Hepatocyte (in vitro differentiated cells): Measurements from ENCODE around the gene CD28. TPM values are rescaled to one million over a fixed set of nuclear protein-coding genes. Genes with fewer than 3 reads are reported as not detected.
"Not testable (repeated sequence)": the region's sequence is repeated elsewhere in the genome, so short reads cannot be mapped to it uniquely, and the experiment has no call there.

Experiments
- DNase-seq: peaks from one replicate; pipeline ENCODE4 v3.0.0-alpha.2; 2016; ENCODE audit warnings: low spot score
- H2AFZ ChIP-seq: fragments of 200-600 bp; sonication (generic); 2 replicates; pipeline ENCODE4 v1.6.0; 2016; ENCODE audit warnings: antibody characterized with exemption, mild to moderate bottlenecking
- H3K27ac ChIP-seq: fragments of 200-600 bp; sonication (generic); 2 replicates; pipeline ENCODE4 v1.5.1; 2016; ENCODE audit warnings: mild to moderate bottlenecking
- H3K27me3 ChIP-seq: fragments of 200-600 bp; sonication (generic); 2 replicates; pipeline ENCODE4 v1.6.1; 2016
- H3K36me3 ChIP-seq: fragments of 200-600 bp; sonication (generic); replicated peaks from 2 replicates; pipeline ENCODE4 v1.5.1; 2016; ENCODE audit warnings: low read depth; ENCODE audit not compliant: insufficient read depth
- H3K4me1 ChIP-seq: fragments of 200-600 bp; sonication (generic); 2 replicates; pipeline ENCODE4 v1.5.1; 2016; ENCODE audit warnings: mild to moderate bottlenecking, moderate library complexity; ENCODE audit not compliant: insufficient read depth
- H3K4me2 ChIP-seq: fragments of 200-600 bp; sonication (generic); 2 replicates; pipeline ENCODE4 v1.6.0; 2016
- H3K4me3 ChIP-seq: fragments of 200-600 bp; sonication (generic); 2 replicates; pipeline ENCODE4 v1.5.1; 2016; ENCODE audit warnings: mild to moderate bottlenecking
- H3K79me2 ChIP-seq: fragments of 200-600 bp; sonication (generic); 2 replicates; pipeline ENCODE4 v1.6.0; 2017; ENCODE audit warnings: mild to moderate bottlenecking
- H3K9me2 ChIP-seq: fragments of 200-600 bp; sonication (generic); replicated peaks from 2 replicates; pipeline ENCODE4 v1.6.0; 2017; ENCODE audit warnings: mild to moderate bottlenecking; ENCODE audit not compliant: insufficient read depth
- H3K9me3 ChIP-seq: fragments of 200-600 bp; sonication (generic); 2 replicates; pipeline ENCODE4 v1.5.1; 2016; ENCODE audit warnings: low read depth, mild to moderate bottlenecking
- H4K20me1 ChIP-seq: fragments of 200-600 bp; sonication (generic); 2 replicates; pipeline ENCODE4 v1.6.0; 2016; ENCODE audit warnings: mild to moderate bottlenecking; ENCODE audit not compliant: insufficient read depth, poor library complexity, severe bottlenecking
- CTCF ChIP-seq: fragments of 200-600 bp; sonication (generic); IDR thresholded peaks from 2 replicates; pipeline ENCODE4 v1.5.1; 2016; ENCODE audit warnings: antibody characterized with exemption, mild to moderate bottlenecking; ENCODE audit not compliant: poor library complexity
- EZH2 ChIP-seq: fragments of 200-600 bp; sonication (generic); IDR thresholded peaks from 2 replicates; pipeline ENCODE4 v1.6.1; 2016; ENCODE audit warnings: antibody characterized with exemption, mild to moderate bottlenecking, borderline replicate concordance
- EZH2phosphoT487 ChIP-seq: fragments of 200-600 bp; sonication (generic); IDR thresholded peaks from one replicate; pipeline ENCODE4 v1.6.1; 2018; ENCODE audit warnings: antibody characterized with exemption, mild to moderate bottlenecking, low read depth, moderate library complexity; ENCODE audit not compliant: unreplicated experiment, severe bottlenecking
- WGBS: methylation state at CpG from one replicate; pipeline ENCODE4 v1.1.6; 2016; ENCODE audit warnings: low lambda C conversion rate; ENCODE audit errors: missing lambda C conversion rate; 5-methylcytosine and 5-hydroxymethylcytosine counted together
- polyA plus RNA-seq: library from polyadenylated mRNA; unstranded; fragments of >200 nt; fragmentation: Nextera tagmentation; extraction: Ambion mirVana; gene quantifications from 2 replicates; pipeline ENCODE4 v1.2.1, GENCODE V29; 2016
- total RNA-seq: library from RNA; depleted of rRNA; stranded (reverse); fragments of >200 nt; gene quantifications from 2 replicates; pipeline ENCODE4 v1.2.3, GENCODE V29; 2014

CD28 gene
- total and polyA plus RNA-seq, 2 experiments from 2014 or later = not detected

GRCh38 chr2:203783496-203784203 is 77.2 kb downstream of the CD28 start:
- H3K9me3 ChIP-seq = no peaks in the 10 kb centered on the region
- H3K79me2 ChIP-seq = no peaks in the 10 kb centered on the region
- no peak overlapping the region for H2AFZ ChIP-seq
- H3K9me2 ChIP-seq = no peaks in the 10 kb centered on the region
- TF ChIP-seq CTCF (no peak), EZH2 (no peak), EZH2phosphoT487 (no peak)
- H3K27ac ChIP-seq = peak overlapping the region; percentile 47
- peak; percentile 39 for DNase-seq
- 48% methylated on average over 4 of the region's 4 CpGs for WGBS
- H3K4me2 ChIP-seq = peak overlapping the region; percentile 0
- H4K20me1 ChIP-seq = no peaks in the 10 kb centered on the region
- peaks cover 24% of the 10 kb centered on the region for H3K4me1 ChIP-seq
- no peaks in the 10 kb centered on the region for H3K27me3 ChIP-seq
- no peak overlapping the region for H3K4me3 ChIP-seq
- no peaks in the 10 kb centered on the region for H3K36me3 ChIP-seq

- H3K4me3 ChIP-seq, H3K9me3 ChIP-seq, H4K20me1 ChIP-seq, DNase-seq, H2AFZ ChIP-seq, H3K27ac ChIP-seq, H3K27me3 ChIP-seq, H3K36me3 ChIP-seq, H3K4me2 ChIP-seq, H3K9me2 ChIP-seq, H3K79me2 ChIP-seq: not testable (repeated sequence)
- 84% methylated on average over 10 of the region's 10 CpGs for WGBS
- peaks cover 24% of the 10 kb centered on the region for H3K4me1 ChIP-seq
Measured at GRCh38 chr2:203784710-203785270, 78.4 kb downstream of the CD28 start.

- H2AFZ ChIP-seq, H3K9me2 ChIP-seq, H3K79me2 ChIP-seq, H3K27me3 ChIP-seq, H3K9me3 ChIP-seq, H4K20me1 ChIP-seq, H3K4me2 ChIP-seq, H3K36me3 ChIP-seq, H3K27ac ChIP-seq, H3K4me3 ChIP-seq, DNase-seq: not testable (repeated sequence)
- 98% methylated on average over 40 of the region's 43 CpGs for WGBS
- H3K4me1 ChIP-seq = peaks cover 28% of the 10 kb centered on the region
Measured at GRCh38 chr2:203785391-203786110, 79.1 kb downstream of the CD28 start.

- Histone ChIP-seq H3K27me3 (no peaks in the 10 kb centered on the region), H3K36me3 (no peaks in the 10 kb centered on the region), H2AFZ (peak overlapping the region; percentile 22), H3K79me2 (no peaks in the 10 kb centered on the region), H3K9me3 (no peaks in the 10 kb centered on the region), H3K4me2 (no peak overlapping the region), H3K9me2 (no peaks in the 10 kb centered on the region), H4K20me1 (no peaks in the 10 kb centered on the region), H3K27ac (no peak overlapping the region), H3K4me3 (no peak overlapping the region), H3K4me1 (peaks cover 27% of the 10 kb centered on the region)
- no peak for DNase-seq
- 80% methylated on average over 6 of the region's 6 CpGs for WGBS
- no peak for TF ChIP-seq CTCF
- no peak for TF ChIP-seq EZH2
- TF ChIP-seq EZH2phosphoT487 = no peak
Measured at GRCh38 chr2:203786549-203787351, 80.3 kb downstream of the CD28 start.
